ENCODE results near the gene ATXN7.

ATXN7 gene

GRCh38 chr3:63990733-63991132, 127.1 kb downstream of the ATXN7 start:
- DNase-seq, result no peak

GRCh38 chr3:63991666-63992065, 128.0 kb downstream of the ATXN7 start:
- no peak for DNase-seq

- no peak for DNase-seq
Observed at GRCh38 chr3:63992516-63993209, 129.0 kb downstream of the ATXN7 start.

GRCh38 chr3:63993653-63994079, 130.0 kb downstream of the ATXN7 start:
- peak; percentile 59 to 69 for DNase-seq

GRCh38 chr3:63995086-63995485, 131.4 kb downstream of the ATXN7 start:
- DNase-seq, result no peak

- DNase-seq, result no peak
Observed at GRCh38 chr3:63998852-63999754, 135.4 kb downstream of the ATXN7 start.

- no peak for DNase-seq
Observed at GRCh38 chr3:64000453-64001055, 136.9 kb downstream of the ATXN7 start.

- no peak for DNase-seq
Observed at GRCh38 chr3:64002233-64002632, 138.6 kb downstream of the ATXN7 start.

GRCh38 chr3:64003589-64003988, 139.9 kb downstream of the ATXN7 start:
- DNase-seq, result no peak

- DNase-seq, result no peak
Observed at GRCh38 chr3:64008017-64008416, 144.3 kb downstream of the ATXN7 start.

GRCh38 chr3:64008487-64009351, 145.1 kb downstream of the ATXN7 start:
- no peak for DNase-seq

- no peak for DNase-seq
Observed at GRCh38 chr3:64009528-64009927, 145.9 kb downstream of the ATXN7 start.

- DNase-seq, result no peak
Observed at GRCh38 chr3:64010199-64010598, 146.5 kb downstream of the ATXN7 start.

GRCh38 chr3:64011685-64012084, 148.0 kb downstream of the ATXN7 start:
- no peak for DNase-seq

- no peak for DNase-seq
Observed at GRCh38 chr3:64016941-64017620, 153.4 kb downstream of the ATXN7 start.

- no peak for DNase-seq
Observed at GRCh38 chr3:64019271-64019670, 155.6 kb downstream of the ATXN7 start.

- no peak for DNase-seq
Observed at GRCh38 chr3:64019879-64020278, 156.2 kb downstream of the ATXN7 start.

- DNase-seq, result no peak
Observed at GRCh38 chr3:64021922-64022321, 158.3 kb downstream of the ATXN7 start.

GRCh38 chr3:64022451-64023186, 159.0 kb downstream of the ATXN7 start:
- DNase-seq, result peak in 1 of 2 donors; percentile 20

- DNase-seq, result peak; percentile 90 to 94
Observed at GRCh38 chr3:64023187-64023860, 159.7 kb downstream of the ATXN7 start, which contains the start of gene PSMD6. TSS of gene PSMD6 (minus strand) at chr3:64023494. CDS start at chr3:64023419, 75 bp downstream.

- DNase-seq, result no peak
Observed at GRCh38 chr3:64023861-64024223, 160.2 kb downstream of the ATXN7 start.

Data from CD4-positive, alpha-beta T cell treated with Interleukin-4 for 1 hour (primary cell).